NCI-H2029 (cell line): ENCODE data around the gene GRM4.

Experiments
- DNase-seq: peaks from one replicate; lab custom pipeline; 2025; lab: John Stamatoyannopoulos, UW

Gene GRM4

DNA sequence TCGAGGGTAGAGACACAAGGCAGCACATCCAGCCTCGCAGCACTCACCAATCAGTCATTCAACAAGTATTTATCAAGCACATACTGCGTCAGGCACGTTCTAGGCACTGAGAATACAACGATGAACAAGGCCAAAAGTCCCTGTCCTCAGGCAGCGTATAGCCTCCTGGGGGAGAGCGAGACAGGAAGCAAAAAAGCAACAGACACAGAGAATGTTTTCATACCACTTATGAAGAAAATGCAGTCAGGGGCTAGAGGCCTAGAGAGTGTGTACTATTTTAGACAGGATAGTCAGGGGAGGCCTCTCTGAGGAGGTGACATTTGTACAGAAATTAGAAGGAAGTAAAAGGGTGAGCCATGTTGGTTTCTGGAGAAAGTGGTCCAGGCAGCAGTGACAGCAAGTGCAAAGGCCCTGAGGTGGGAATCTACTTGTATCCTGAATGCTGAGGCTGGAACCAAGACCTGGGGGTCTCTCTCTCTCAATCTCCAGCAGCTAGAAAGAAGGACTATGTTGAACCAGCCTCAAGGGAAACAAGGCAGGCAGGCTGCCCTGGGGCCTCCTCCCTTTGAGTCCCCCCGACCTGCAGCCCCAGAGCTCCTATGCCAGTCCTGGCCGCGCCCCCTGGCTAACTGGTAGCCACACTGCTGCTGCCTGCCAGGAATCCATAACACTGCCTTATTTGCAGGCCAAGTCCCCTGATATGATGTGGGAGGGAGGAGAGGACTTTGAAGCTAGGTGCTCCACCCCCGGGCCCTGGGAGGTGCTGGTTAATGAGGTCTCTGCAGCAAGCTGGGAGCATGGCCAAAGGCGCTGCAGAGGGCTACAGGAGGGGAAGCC, 151.2 kb downstream of the GRM4 start:
- DNase-seq = peak; percentile 45

DNA sequence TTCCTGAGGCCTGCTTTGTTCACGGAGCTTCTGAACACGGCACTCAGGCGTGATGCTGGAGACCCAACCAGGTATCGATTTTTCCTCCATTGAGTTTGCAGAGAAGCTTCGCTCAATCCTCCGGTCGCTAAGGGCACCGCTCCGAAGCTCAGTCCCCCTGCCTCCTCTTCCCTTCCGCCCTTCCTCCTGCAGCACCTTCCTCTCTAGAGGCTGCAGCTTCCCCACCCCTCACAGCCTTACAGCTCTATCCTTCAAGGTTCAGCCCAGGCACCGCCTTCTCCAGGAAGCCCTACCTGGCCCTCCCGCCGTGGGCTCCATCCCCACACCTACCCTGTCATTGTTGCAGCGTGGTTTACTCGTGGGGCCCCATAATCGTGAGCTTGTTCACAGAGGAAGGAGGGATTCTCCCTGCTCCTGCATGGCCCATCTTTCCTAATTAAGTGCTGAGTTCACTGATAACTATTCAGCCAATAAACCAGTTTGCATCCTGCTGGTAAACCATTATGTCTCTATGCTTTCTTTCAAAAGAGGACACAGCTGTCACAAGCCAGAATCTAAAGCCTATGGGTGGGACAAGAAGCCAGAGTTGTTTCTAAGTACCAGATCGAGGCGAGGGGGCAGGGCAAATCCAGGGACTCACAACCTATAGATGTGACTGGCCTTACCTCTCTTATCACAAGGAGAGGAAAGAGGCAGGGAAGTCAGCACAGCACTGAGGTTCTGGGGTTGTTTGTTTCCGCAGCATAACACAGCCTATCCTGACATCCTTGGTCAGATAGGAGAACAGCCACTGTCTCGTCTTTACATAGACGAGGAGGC, 152.0 kb downstream of the GRM4 start:
- no peak for DNase-seq

DNA sequence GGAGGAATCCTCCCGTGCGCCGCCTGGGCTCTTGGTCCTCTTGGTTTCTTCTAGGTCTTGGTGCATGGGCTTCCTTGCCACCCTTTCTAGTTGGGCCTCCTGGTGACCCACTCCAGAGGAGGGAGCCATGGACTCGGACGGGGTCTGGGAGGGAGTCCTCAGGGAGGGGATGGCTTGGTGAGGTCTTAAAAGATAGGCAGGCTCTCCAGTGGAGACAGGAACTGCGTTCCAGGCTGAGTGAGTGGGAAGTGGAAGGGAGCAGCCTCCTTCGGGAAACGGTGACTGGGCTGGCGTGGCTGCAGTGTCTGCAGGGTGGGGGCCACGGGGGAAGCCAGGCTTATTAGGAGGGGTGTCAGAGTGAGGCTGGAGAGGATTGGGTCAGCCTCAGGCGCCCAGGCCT, 152.8 kb downstream of the GRM4 start:
- no peak for DNase-seq

DNA sequence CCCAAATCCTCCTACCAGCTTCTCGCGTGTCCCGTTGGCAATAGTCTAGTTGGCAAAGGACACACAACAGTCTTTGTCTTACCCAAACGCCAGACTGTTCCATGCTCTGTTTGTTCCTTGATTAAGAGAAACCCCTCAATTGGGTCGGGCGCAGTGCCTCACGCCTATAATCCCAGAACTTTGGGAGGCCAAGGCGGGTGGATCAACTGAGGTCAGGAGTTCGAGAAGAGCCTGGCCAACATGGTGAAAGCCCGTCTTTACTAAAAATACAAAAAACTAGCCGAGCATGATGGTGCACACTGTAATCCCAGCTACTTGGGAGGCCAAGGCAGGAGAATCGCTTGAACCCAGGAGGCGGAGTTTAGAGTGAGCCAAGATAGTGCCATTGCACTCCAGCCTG, 153.7 kb downstream of the GRM4 start:
- DNase-seq = no peak

DNA sequence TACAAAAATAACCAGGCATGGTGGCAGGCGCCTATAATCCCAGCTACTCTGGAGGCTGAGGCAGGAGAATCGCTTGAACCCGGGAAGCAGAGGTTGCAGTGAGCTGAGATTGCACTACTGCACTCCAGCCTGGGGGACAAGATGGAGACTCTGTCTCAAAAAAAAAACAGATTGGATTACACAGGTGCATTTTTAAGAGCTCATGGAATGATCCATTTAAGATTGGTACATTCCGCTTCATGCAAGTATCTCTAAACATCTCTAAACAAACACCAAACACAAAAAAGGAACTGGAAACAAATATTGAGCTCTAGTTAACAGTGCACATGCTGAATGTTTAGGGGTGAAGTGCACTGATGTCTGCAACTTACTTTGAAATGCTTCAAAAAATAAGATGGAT, 154.3 kb downstream of the GRM4 start:
- no peak for DNase-seq

DNA sequence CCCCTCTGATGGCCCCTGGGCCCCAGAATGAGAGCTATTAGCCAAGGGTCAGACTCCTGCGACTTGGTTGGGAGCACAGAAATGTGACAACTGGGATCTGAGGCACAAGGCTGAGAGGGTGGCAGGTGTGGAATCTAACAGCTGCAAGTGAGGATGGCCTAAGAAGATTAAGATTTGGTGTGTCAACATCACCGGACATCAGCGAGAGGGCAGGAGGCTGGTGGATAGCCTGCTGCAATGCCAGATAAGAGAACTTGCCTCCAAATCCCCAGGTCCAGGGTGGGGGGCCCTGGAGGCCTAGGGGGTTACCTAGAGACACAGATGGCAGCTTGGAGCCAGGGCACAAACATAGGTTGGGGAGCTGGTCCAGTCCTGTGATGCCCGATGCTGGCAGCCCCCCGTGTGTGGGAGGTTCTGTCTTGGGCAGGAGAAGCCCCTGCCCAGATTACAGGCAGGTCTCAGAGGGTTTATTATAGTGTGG, 155.8 kb downstream of the GRM4 start:
- no peak for DNase-seq

DNA sequence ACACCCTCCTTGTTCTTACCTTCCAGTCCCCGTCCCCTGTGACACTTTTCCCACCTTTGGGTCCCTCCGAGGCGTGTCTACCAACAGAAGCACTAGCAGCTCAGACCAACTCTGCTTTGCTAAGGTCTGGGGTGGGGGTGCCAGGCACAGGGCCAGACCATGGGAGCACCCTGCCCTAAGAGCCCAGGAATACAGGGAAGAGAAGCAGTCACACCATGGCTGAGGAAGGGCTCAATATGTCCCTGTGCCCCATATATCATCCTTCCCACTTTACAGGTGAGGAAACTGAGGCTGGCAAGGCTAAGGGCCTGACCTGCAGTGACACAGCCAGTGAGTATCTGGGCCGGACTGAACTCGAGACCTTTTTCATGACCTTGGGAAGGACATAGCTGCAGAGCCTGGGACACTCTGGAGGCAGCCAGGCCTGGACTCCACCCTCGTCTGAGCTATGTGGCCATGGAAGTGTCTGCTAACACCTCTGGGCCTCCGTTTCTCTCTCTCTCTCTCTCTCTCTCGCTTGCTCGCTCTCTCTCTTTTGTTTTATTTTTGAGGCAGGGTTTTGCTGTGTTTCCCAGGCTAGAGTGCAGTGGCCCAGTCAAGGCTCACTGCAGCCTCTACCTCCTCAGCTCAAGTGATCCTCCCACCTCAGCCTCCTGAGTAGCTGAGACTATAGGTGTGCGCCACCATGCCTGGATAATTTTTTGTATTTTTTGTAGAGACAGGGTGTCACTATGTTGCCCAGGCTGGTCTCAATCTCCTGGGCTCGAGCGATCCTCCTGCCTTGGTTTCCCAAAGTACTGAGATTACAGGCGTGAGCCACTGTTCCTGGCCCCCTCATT, 156.7 kb downstream of the GRM4 start:
- DNase-seq = no peak

DNA sequence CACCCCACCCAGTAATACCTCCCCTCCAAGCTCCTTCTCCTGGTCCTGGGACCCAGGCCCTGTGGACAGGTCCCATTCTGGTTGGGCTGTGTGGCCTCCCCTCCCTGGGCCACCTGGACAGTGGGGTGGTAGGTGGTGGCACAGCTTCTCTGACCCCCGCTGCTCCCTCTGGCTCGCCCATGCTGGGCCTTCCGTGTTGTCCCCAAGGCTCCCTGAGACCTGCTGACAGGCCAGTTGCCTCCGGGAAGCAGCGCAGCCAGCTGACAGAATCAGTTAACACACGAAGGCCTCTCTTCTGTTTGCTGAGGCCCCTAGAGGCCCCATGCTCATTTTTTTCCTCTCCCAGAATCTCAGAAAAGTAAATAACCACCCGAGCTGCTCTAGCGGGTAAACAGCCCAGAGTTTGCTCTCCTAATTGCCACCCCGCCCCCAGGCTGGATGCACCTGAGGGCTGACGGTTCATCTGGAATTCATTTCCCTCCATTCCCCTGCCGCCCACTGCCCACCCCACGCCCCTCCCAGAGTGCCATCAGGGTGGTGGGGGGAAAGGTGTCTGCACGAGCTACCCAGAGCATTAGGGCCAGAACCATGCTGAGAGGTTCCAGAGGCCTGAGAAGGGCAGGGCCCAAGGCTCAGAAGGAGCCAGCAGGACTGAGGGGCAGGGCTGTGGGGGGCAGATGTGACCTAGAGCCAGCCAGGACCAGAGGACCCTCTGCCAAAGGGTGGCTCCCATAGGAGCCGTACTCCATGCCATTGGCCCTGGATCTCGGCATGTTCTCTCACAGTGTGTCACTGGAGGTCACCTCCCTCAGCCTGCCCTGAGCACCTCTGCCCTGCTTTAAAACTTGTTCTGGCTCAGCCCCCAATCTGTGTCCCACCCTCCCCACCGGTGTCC, 157.5 kb downstream of the GRM4 start:
- peak; percentile 87 for DNase-seq

DNA sequence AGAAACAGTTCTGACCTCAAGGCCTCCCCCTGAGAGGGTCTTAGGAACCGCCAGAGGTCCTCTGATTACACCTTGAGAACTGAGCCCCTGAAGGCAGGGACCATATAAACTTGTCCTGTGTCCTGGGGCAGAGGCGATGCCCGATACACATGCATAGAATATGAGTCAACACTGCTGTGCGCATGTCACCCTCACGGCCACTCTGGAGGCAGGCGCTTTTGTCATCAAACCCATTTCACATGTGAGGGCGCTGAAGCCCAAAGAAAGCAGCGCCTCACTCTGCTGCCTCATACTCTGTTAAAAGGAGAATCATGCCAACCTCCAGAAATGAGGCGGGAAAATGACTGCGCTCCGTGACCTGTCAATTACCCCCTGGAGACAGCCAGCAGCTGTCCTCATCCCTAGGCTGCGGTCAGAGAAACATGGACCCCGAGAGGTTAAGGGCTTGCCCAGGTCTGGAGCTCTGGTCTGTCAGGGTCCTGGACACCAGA, 158.3 kb downstream of the GRM4 start:
- no peak for DNase-seq

DNA sequence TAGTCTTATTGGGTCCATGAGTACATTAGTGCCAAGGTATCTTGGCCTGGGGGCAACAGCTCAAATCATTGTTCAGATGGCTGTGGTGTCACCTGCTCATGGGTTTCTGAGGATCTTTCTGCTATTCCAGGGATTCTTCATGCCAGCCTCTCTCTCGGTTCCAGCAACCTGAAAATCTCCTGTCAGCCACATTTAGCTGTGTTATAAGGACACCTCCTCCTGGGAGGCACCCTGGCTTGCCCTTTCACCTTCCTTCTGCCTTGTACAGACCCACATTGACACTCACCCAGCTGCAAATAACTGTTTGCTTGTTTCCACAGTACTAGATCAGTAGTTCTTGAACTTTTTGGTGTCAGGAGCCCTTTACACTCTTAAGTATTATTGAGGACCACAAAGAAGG, 159.9 kb downstream of the GRM4 start:
- DNase-seq = no peak

DNA sequence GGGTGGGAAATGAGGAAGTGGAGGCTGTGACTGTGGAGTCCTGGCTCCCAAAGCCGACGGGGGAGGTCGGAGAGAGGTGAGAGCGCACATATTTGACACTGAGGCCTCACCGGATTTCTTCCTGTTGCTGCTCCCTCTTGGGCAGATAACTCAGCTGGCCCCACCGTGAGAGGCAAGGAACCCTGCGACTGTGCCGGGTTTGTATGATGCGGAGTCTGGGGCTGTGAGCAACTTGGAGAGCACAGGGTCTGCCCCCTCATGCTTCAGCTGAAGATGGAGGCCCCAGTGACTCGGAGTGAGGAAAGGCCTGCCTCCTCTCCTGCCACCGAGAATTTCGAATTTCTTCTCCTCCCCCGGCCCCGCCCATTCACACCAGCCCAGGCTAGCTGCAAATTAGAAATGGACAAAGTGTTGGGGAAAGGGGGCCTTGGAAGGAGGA, 160.6 kb downstream of the GRM4 start:
- no peak for DNase-seq

DNA sequence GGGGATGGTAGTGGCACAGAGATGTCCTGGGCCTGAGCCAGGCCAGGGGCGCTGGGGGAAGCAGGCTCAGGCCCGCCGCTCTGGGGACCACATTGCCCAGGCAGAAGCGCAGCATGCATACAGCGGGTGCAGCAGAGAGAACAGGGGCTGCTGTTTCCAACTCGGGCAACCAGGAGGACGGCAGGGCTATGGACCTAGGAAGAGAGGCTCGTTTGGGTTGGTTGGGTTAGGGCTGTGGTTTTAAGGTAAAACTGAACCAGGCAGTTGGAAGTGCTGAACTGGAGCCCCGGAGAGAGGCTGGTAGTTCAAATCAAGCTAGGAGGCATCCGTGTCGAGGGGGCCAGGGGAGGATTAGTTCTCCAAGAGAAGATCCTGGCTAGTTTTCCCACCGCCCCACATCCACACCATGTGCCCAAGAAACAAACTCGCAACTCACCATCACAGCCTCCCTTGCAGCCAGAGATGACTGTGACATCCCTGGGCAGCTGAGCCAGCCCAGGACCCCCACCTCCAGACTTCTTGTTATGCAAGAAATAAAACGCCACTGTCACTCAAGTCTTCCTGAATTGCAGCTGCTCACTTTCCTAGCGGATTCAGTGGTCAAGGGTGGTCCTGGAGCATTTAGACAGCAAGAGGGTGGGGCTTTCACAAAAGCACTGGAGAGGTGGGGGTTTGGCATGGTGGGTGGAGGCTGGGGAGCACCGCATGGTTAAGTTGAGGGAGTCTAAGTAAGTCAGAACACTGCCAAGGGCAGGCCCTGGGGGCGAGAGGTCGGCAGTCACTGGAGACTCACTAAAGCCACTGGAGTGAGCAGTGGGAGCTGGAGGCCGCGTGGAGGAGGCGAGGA, 161.2 kb downstream of the GRM4 start:
- no peak for DNase-seq

DNA sequence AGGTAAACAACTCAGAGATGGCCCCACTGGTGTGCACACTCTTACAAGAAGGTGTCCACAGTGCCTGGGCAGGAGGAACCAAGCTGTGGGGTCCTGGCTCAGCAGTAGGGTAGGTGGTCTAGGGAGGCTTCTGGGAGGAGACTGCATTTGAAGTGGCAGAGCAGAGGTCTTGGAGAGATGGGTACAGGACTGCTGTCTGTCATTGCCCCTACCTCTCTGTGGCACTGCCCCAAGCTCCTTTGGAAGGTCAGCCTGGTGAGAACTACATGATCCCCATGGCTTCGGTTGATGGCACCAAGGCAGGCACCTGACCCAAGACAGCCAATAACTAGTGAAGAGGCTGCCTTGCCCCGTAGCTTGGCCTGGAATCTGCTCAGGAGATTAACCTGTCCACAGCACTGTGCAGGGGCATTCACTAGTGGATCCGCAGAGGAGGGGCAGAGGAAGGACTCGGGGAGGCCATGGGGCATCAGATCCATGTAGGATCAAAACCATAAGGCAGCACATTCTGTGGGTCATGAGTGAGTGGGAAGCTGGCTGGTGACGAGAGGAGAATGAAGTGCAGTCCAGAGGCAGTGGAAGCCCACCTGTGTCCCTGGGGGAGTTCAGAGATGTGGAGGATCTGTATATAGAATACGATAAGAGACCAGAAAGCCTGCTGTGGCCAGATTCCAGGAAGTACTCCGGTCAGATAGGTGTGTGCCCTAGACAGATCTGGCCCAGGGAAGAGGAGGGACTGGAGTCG, 162.0 kb downstream of the GRM4 start:
- no peak for DNase-seq

DNA sequence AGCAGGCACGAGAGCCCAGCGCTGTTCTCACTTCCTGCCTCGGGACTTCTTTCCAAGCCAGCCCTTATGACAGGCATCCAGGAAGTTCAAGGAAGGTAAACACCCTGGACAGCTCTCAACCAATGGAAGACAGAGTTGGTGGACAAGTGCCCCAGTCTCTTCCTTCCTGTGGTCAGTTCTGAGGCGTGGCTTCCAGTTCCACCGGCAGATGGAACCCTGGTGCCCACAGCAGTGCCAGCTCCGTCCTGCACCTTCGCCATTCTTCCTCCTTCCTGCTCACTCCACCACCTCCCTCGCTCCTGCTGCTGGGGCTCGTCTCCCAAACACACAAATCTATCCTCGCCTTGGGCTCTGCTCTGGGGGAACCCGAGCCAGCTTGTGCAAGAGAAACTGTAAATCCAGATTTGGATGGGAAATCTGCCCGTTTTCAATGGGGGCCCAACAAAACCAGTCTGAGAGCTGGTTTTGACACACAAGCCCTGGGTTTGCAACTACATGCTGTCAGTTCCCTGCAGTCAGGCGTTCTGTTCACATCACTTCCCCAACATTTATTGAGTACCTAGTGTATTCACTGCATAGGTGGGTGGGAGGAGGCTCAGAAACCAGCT, 162.7 kb downstream of the GRM4 start:
- DNase-seq = peak; percentile 91

DNA sequence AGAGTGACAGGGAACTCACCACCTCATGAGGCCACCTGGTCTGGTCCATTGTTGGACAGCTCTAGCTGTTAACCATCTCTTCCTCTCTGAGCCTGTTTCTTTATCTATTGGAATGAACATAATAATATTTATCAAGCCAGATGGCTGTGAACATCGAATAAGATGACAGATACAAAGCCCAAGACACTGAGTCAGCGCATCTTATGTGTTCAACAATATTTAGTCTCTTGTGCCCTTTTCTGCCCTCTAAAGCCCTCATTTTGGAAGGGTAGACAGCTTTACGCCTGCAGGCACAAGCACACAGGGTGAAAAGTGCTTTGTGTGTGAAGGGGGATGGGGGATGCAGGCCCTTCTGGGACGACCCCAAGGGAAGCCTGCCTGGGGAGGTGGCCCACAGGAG, 164.0 kb downstream of the GRM4 start:
- no peak for DNase-seq

DNA sequence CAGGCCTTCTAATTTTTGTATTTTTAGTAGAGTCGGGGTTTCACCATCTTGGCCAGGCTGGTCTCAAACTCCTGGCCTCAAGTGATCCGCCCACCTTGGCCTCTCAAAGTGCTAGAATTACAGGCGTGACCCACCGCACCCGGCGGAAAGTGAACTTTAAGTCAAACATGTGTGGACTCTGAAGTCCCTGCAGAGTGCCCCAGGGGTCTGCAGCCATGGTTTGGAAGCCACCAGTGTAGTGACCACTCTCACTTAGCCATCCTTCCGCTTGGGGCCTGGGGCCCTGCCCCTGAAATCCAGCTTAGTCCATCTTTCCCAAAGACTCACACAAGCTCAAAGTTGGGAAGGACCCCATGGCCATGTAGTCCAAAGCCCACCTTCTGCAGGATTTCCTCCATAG, 164.5 kb downstream of the GRM4 start:
- DNase-seq = no peak

DNA sequence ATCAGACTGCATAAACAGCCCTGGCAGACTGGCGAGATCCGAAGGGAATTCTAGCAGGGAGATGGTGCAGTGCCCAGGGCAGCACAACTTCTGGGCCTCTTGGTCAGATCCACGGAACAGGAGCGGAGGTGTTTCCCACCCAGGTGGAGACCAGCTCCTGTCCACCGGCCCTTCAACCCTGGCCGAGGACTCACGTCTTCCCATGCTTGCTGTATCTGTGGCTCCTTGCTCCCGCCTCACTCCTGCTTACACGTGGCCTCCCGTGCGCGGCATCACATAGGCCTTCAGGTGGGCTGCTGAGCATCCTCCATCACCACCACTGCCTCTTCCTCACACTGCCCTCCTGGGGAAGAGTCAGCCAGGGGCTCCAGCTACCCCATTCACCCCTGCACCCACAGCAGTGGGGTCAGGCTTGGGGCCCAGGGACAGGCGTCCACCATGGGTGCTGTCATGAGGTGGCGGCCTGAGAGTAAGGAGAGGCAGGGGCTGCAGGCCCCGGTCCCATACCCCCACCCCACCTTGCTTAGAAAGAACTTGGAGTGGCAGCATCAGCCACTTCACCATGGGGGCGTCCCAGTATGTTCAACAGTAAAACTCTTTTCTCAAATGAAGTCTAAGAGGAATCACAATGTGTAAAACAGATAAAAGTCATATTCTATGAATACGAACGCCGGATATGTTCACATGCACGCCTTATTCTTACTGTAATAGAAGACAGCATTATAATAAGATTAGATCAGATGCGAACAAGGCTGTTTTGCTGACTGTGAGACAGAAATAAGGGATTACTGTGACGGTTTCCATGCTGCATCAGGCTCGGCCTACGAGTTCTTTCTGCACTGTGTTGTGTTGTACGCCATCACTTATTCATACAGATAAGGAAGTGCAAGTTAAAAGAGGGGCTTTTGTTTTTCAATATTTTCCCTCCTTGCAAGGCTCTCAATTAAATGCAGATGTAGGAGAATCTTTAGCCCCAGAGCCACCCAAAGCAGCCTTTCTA, 165.4 kb downstream of the GRM4 start:
- DNase-seq = no peak

DNA sequence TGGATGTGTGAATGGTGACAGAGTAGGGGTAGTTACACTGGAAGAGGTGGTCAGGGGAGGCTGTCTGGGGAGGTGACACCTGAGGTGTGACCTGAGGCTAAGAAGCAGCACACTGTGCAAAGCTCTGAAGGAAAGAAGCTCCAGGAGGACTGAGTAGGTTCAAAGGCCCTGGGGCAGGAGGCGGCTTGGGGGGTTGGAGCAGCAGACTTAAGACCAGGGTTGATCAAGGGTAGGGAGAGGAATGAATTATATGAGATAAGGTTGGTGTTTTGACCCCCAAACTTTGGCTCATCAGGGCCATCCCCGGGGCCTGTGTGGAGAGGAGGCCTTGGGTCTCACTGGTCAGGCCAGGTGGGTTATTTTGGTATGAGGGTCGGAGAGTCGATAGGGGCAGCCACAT, 166.1 kb downstream of the GRM4 start:
- DNase-seq = no peak
